Thoracic aorta (tissue), 2 donors: ENCODE measurements around the gene S100A9. TPM values are rescaled to one million over a fixed set of nuclear protein-coding genes. Genes with fewer than 3 reads are reported as not detected.

ENCODE experiments used
- ATAC-seq: fragments of 150-250 bp; one replicate; pipeline ENCODE4 v1.8.0; 2017; ENCODE audit warnings: low read depth; ENCODE audit not compliant: insufficient number of reproducible peaks, low FRiP score
- DNase-seq: peaks from one replicate; pipeline ENCODE4 v3.0.0-alpha.2; 2020; ENCODE audit warnings: low spot score
- H3K27ac ChIP-seq, 2 donors: fragments of 200-600 bp; sonication (generic); 1 replicate in 1 of 2; 2 replicates in 1 of 2; pipeline ENCODE4 v1.5.1; 2016; ENCODE audit warnings: mild to moderate bottlenecking in 2 of 2, moderate library complexity in 2 of 2
- H3K27me3 ChIP-seq: fragments of 200-600 bp; sonication (generic); replicated peaks from 2 replicates; pipeline ENCODE4 v1.6.0; 2016; ENCODE audit warnings: mild to moderate bottlenecking; ENCODE audit not compliant: insufficient read depth
- H3K36me3 ChIP-seq: fragments of 200-600 bp; sonication (generic); one replicate; pipeline ENCODE4 v1.5.1; 2016
- H3K4me1 ChIP-seq, 2 donors: fragments of 200-600 bp; sonication (generic); 1 replicate in 1 of 2; 2 replicates in 1 of 2; pipeline versions ENCODE4 v1.5.1 to v1.6.0; 2016; ENCODE audit warnings: low read depth in 2 of 2, mild to moderate bottlenecking in 1 of 2; ENCODE audit not compliant: control insufficient read depth in 1 of 2
- H3K4me3 ChIP-seq: fragments of 200-600 bp; sonication (generic); 2 replicates; pipeline ENCODE4 v1.5.1; 2016; ENCODE audit warnings: mild to moderate bottlenecking
- H3K9me3 ChIP-seq: fragments of 200-600 bp; sonication (generic); 2 replicates; pipeline ENCODE4 v1.5.1; 2016
- CTCF ChIP-seq: fragments of 200-600 bp; sonication (generic); IDR thresholded peaks from one replicate; pipeline ENCODE4 v1.5.1; 2019; ENCODE audit warnings: antibody characterized with exemption
- total RNA-seq, 2 donors: library from RNA; depleted of rRNA; stranded (reverse); fragments of >200 nt; gene quantifications; one replicate each; pipeline versions ENCODE4 v1.1.0 to v1.2.3, GENCODE V29; 2016

S100A9 gene
- total RNA-seq, 2 donors from 2014 or later = 138 to 478 TPM

GRCh38 chr1:153366261-153366660, 8.6 kb downstream of the S100A9 start:
- H3K27ac ChIP-seq = no peak overlapping the region
- no peak for ATAC-seq
- DNase-seq = no peak

DNA sequence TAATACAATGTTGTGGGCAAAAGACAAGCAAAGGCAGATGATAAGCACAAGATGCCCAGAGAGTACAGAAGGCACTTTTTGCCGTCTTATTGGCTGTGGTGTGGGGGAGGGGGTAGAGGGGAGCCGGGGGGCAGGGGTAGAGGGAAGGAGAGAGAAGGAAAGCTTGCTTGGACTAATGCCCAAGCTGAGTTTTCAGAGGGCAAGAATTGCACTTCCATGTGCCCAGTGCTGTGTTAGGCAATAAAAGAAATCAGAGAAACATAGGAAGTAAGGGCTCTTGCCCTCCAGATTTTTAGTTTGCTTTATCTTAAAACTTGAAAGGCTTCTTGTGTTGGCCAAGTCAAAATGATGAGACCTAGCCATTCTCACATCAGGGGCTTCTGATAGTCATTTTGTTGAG, 9.4 kb downstream of the S100A9 start:
- Histone ChIP-seq H3K4me1 (no peaks in the 10 kb centered on the region), H3K9me3 (no peaks in the 10 kb centered on the region), H3K27me3 (no peaks in the 10 kb centered on the region), H3K27ac (no peak overlapping the region), H3K36me3 (no peaks in the 10 kb centered on the region), H3K4me3 (no peak overlapping the region)
- DNase-seq = no peak
- no peak for ATAC-seq
- TF ChIP-seq CTCF = no peak

More at GRCh38 chr1:153366261-153366660, 8.6 kb downstream of the S100A9 start:
- Histone ChIP-seq H3K4me1 (no peaks in the 10 kb centered on the region), H3K27me3 (no peaks in the 10 kb centered on the region), H3K4me3 (no peak overlapping the region), H3K9me3 (no peaks in the 10 kb centered on the region), H3K36me3 (no peaks in the 10 kb centered on the region)
- no peak for TF ChIP-seq CTCF

DNA sequence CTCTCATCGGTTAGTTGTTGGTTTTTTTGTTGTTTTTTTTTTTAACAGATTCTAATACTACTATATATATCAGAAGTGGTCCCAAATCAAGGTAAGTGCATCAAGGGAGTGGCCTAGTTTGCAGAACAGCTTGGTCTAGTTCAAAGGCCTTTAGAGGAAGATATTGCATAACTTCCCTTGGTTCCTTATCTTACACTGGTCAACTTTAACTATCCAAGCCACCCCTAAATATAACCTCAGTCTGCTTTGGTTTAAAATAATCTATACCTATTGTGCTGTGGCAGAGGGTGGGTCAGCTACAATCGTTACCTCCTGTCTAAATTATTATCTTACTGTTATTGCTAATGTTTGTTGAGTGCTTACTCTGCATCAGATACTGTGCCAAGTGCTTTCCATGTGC, 10.8 kb downstream of the S100A9 start:
- Histone ChIP-seq H3K27me3 (no peaks in the 10 kb centered on the region), H3K9me3 (no peaks in the 10 kb centered on the region), H3K4me3 (no peak overlapping the region), H3K4me1 (no peaks in the 10 kb centered on the region), H3K36me3 (no peaks in the 10 kb centered on the region), H3K27ac (no peak overlapping the region)
- ATAC-seq (no peak), DNase-seq (no peak)
- no peak for TF ChIP-seq CTCF

GRCh38 chr1:153370146-153370545, 12.5 kb downstream of the S100A9 start:
- H3K27me3 ChIP-seq = no peaks in the 10 kb centered on the region
- DNase-seq = no peak
- TF ChIP-seq CTCF = no peak
- H3K4me3 ChIP-seq = no peak overlapping the region
- H3K36me3 ChIP-seq = no peaks in the 10 kb centered on the region
- no peaks in the 10 kb centered on the region for H3K4me1 ChIP-seq
- no peaks in the 10 kb centered on the region for H3K9me3 ChIP-seq
- no peak for ATAC-seq
- no peak overlapping the region for H3K27ac ChIP-seq

DNA sequence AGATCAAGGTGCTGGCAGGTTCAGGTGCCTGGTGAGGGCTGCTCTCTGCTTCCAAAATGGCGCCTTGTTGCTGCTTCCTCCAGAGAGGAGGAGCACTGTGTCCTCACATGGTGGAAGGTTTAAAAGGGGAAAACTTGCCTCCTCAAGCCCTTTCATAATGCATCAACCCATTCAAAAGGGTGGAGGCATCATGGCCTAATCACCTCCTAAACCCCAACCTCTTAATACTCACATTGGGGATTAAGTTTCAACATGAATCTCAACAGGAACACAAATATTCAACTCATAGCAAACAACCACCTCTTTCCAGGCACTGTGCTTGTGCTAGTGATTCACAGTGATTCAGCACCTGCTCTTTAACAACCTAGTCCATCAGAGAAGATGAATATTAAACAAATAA, 13.6 kb downstream of the S100A9 start:
- DNase-seq (no peak), ATAC-seq (no peak)
- Histone ChIP-seq H3K4me3 (no peak overlapping the region), H3K27me3 (no peaks in the 10 kb centered on the region), H3K4me1 (no peaks in the 10 kb centered on the region), H3K9me3 (no peaks in the 10 kb centered on the region), H3K27ac (no peak overlapping the region), H3K36me3 (no peaks in the 10 kb centered on the region)
- no peak for TF ChIP-seq CTCF
